HepG2 (cell line): Measurements from ENCODE around the gene UNC5A. TPM values are rescaled to one million over a fixed set of nuclear protein-coding genes. Genes with fewer than 3 reads are reported as not detected.
A peak's percentile ranks its signal among the peaks of the same experiment; 100 is the strongest.

ENCODE experiments used
- ATAC-seq: fragments of 200-7000 bp; cut with Tn5 transposase; 3 replicates; pipeline ENCODE4 v1.9.1; 2020; ENCODE audit warnings: mild to moderate bottlenecking, moderate library complexity
- BruUV-seq: library from RNA; stranded (reverse); fragments of 400-500 nt; replicated peaks from 2 replicates; lab custom pipeline; 2021; lab: Mats Ljungman, UMichigan
- CTCF ChIA-PET: fragments of 300-600 bp; formaldehyde crosslinking; extraction: SDS; loops from one replicate; lab custom pipeline; 2021; ENCODE audit warnings: low total read pairs, inconsistent platforms, low intra/inter-chr PET ratio; lab: Yijun Ruan, JAX
- POLR2A ChIA-PET: fragments of 350-600 bp; sonication (Branson Sonifier 250); formaldehyde crosslinking; loops from one replicate; lab custom pipeline; 2020; ENCODE audit warnings: antibody characterized with exemption, inconsistent platforms; lab: Yijun Ruan, JAX
- DNase-seq: peaks from one replicate; pipeline ENCODE4 v3.0.0-alpha.2; 2015; ENCODE audit warnings: low spot score
- FAIRE-seq: peaks from 3 replicates; lab custom pipeline; 2011; peaks lifted over from hg19 to GRCh38; lab: Jason Lieb, UNC
- H2AFZ ChIP-seq: one replicate; pipeline ENCODE4 v1.6.1; 2011; ENCODE audit warnings: low read length, inconsistent platforms
- H3K27ac ChIP-seq: fragments of 300-600 bp; 3 replicates; pipeline ENCODE4 v1.8.0; 2011; ENCODE audit warnings: mixed run types, mild to moderate bottlenecking, mixed read lengths, low read length, inconsistent platforms; ENCODE audit not compliant: insufficient read depth; ENCODE audit errors: extremely low read length
- H3K27me3 ChIP-seq, 2 experiments: fragments of 200-600 bp in 1 of 2; 2 replicates in 1 of 2; 3 replicates in 1 of 2; pipeline versions ENCODE4 v1.6.0 to v1.8.0; 2011; ENCODE audit warnings: low read length in 2 of 2, mild to moderate bottlenecking in 2 of 2, moderate library complexity in 2 of 2, inconsistent platforms in 1 of 2; ENCODE audit not compliant: insufficient read depth in 2 of 2, control insufficient read depth in 1 of 2
- H3K36me3 ChIP-seq, 2 experiments: fragments of 200-600 bp in 1 of 2; replicated peaks in 1 of 2; 2 replicates in 1 of 2; 3 replicates in 1 of 2; pipeline versions ENCODE4 v1.5.1 to v1.8.0; 2011; ENCODE audit warnings: low read length in 2 of 2, inconsistent platforms in 1 of 2; ENCODE audit not compliant: insufficient read depth in 2 of 2, control insufficient read depth in 1 of 2
- H3K4me1 ChIP-seq: 2 replicates; pipeline ENCODE4 v1.5.1; 2012; ENCODE audit warnings: low read length, inconsistent platforms; ENCODE audit not compliant: insufficient read depth
- H3K4me2 ChIP-seq: 2 replicates; pipeline ENCODE4 v1.6.0; 2011; ENCODE audit warnings: low read depth, low read length, inconsistent platforms
- H3K4me3 ChIP-seq, 3 experiments: fragments of 200-600 bp in 1 of 3; sonication (generic), shearing (Covaris generic) in 1 of 3; replicated peaks in 1 of 3; 2 replicates each; pipeline ENCODE4 v1.5.1; 2011 to 2016; ENCODE audit warnings: low read length in 3 of 3, inconsistent platforms in 2 of 3, low read depth in 2 of 3, mild to moderate bottlenecking in 2 of 3, control low read depth in 1 of 3, mixed read lengths in 1 of 3; ENCODE audit not compliant: insufficient read depth in 1 of 3
- H3K79me2 ChIP-seq: one replicate; pipeline ENCODE4 v1.6.1; 2011; ENCODE audit warnings: low read length, inconsistent platforms; ENCODE audit not compliant: insufficient read depth
- H3K9ac ChIP-seq: 2 replicates; pipeline ENCODE4 v1.6.0; 2011; ENCODE audit warnings: mild to moderate bottlenecking, low read depth, low read length, inconsistent platforms; ENCODE audit not compliant: insufficient read depth
- H3K9me3 ChIP-seq: 2 replicates; pipeline ENCODE4 v1.5.1; 2012; ENCODE audit warnings: mild to moderate bottlenecking, low read length
- H4K20me1 ChIP-seq: 2 replicates; pipeline ENCODE4 v1.6.0; 2011; ENCODE audit warnings: inconsistent platforms, mild to moderate bottlenecking, low read length, moderate library complexity; ENCODE audit not compliant: insufficient read depth
- HNRNPL ChIP-seq: fragments of 200-400 bp; formaldehyde crosslinking; IDR thresholded peaks from 2 replicates; pipeline ENCODE4 v1.6.1; 2017; ENCODE audit warnings: mild to moderate bottlenecking, low read depth, low read length
- NFKBIZ ChIP-seq: IDR thresholded peaks from 2 replicates; pipeline ENCODE4 v1.6.1; 2018; ENCODE audit warnings: missing genetic modification reagents, missing compliant biosample characterization
- SP5 ChIP-seq: IDR thresholded peaks from 2 replicates; pipeline ENCODE4 v1.6.1; 2016; ENCODE audit warnings: low read depth, borderline replicate concordance
- TAF1 ChIP-seq: sonication (generic); formaldehyde crosslinking; IDR thresholded peaks from 2 replicates; pipeline ENCODE4 v1.4.0; 2020; ENCODE audit warnings: missing genetic modification reagents
- WGBS: methylation state at CpG from one replicate; pipeline ENCODE4 v1.1.6; 2017; ENCODE audit warnings: low lambda C conversion rate; 5-methylcytosine and 5-hydroxymethylcytosine counted together
- in situ Hi-C: cut with HindIII; loops from 2 replicates; pipeline ENCODE4 v1.10.0; 2017; ENCODE audit warnings: low pct_unique_long_range_greater_than_20kb; ENCODE audit not compliant: extremely low pct_ligation_motif_present
- intact Hi-C: fragments of 100-400 bp; cut with micrococcal nuclease; formaldehyde crosslinking; loops from one replicate; pipeline ENCODE4 v1.10.0; 2022; ENCODE audit not compliant: unreplicated experiment
- polyA plus RNA-seq, 8 experiments: library from polyadenylated mRNA; depleted of rRNA in 3 of 8; stranded (reverse) in 7 of 8; unstranded in 1 of 8; fragments of >200 nt; fragmentation: Illumina TruSeq in 4 of 8; extraction: Trizol in 4 of 8; gene quantifications; 2 replicates each; pipeline versions ENCODE4 v1.2.1 to v1.2.3, GENCODE V29; 2011 to 2016; ENCODE audit warnings: low read depth in 4 of 8, missing spikeins in 1 of 8, mixed read lengths in 1 of 8; ENCODE audit not compliant: insufficient read depth in 1 of 8
- total RNA-seq, 5 experiments: library from RNA; depleted of rRNA; stranded (reverse); fragments of >200 nt; fragmentation: Illumina TruSeq; extraction: Trizol; gene quantifications; 2 replicates each; pipeline ENCODE4 v1.2.3, GENCODE V29; 2016; ENCODE audit warnings: low read depth in 1 of 5
- TF ChIP-seq, protein P1 (sequence below): sonication (generic); formaldehyde crosslinking; IDR thresholded peaks from 2 replicates; pipeline ENCODE4 v1.4.0; 2020; ENCODE audit warnings: mild to moderate bottlenecking, missing genetic modification reagents

Gene UNC5A
- total and polyA plus RNA-seq, 2 of the 13 experiments (the other 11 are each of a cell fraction or from before 2014, with no cell fraction given), result not detected

GRCh38 chr5:176861276-176861675 lies 50.9 kb downstream of the UNC5A start (continued):
- TF ChIP-seq, protein P1, sequence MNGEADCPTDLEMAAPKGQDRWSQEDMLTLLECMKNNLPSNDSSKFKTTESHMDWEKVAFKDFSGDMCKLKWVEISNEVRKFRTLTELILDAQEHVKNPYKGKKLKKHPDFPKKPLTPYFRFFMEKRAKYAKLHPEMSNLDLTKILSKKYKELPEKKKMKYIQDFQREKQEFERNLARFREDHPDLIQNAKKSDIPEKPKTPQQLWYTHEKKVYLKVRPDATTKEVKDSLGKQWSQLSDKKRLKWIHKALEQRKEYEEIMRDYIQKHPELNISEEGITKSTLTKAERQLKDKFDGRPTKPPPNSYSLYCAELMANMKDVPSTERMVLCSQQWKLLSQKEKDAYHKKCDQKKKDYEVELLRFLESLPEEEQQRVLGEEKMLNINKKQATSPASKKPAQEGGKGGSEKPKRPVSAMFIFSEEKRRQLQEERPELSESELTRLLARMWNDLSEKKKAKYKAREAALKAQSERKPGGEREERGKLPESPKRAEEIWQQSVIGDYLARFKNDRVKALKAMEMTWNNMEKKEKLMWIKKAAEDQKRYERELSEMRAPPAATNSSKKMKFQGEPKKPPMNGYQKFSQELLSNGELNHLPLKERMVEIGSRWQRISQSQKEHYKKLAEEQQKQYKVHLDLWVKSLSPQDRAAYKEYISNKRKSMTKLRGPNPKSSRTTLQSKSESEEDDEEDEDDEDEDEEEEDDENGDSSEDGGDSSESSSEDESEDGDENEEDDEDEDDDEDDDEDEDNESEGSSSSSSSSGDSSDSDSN, result no peak
- no peak for TF ChIP-seq NFKBIZ (CRISPR knock-in tag)
- no peak for TF ChIP-seq SP5

DNA sequence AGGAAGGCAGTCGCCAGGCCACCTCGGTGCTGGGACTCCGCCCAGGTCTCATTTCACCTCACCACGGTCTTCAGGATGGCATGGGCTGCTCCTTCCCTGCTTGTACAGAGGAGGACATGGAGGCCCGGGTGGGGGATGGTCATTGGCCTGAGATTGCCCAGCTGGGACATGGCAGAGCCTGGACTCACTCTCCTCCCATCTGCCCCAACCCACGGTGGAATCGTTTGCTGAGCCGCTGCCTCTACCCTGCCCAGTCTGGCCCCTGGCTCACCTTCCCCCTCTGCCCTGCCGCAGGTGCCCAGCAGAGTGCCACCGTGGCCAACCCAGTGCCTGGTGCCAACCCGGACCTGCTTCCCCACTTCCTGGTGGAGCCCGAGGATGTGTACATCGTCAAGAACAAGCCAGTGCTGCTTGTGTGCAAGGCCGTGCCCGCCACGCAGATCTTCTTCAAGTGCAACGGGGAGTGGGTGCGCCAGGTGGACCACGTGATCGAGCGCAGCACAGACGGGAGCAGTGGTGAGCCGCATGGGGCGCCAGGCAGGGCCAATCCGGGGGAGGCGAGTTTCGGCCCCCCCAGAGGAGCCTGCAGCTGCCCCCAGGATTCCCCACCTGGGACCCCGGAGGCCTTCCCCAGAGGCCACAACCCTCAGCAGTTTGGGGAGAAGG lies 52.1 kb downstream of the UNC5A start:
- H3K79me2 ChIP-seq, result no peaks in the 10 kb centered on the region
- 0 out of 2 replicates have a peak, but pooled peaks have one; percentile 20 for TF ChIP-seq HNRNPL
- no peak for TF ChIP-seq TAF1 (CRISPR knock-in tag)
- no TSS peak for BruUV-seq
- no peak for ATAC-seq
- intact Hi-C loops (no loop called here), in situ Hi-C loops (no loop called here)
- H3K4me3 ChIP-seq, result no peak overlapping the region
- H3K4me1 ChIP-seq, result no peaks in the 10 kb centered on the region
- no peak for FAIRE-seq
- DNase-seq, result no peak
- H3K9me3 ChIP-seq, result no peaks in the 10 kb centered on the region
- 14% methylated on average over 10 of the region's 28 CpGs for whole genome bisulfite sequencing
- no peak overlapping the region for H3K9ac ChIP-seq
- H3K4me2 ChIP-seq, result no peak overlapping the region
- POLR2A ChIA-PET, result no interaction called here
- H3K27ac ChIP-seq, result no peak overlapping the region
- H4K20me1 ChIP-seq, result 0 out of 2 replicates have a peak, but pooled peaks cover 6% of the 10 kb centered on the region
- no peaks in the 10 kb centered on the region for H3K36me3 ChIP-seq
- H2AFZ ChIP-seq, result no peak overlapping the region
- peaks cover 36 to 85% of the 10 kb centered on the region in 2 experiments; a peak in 4 of 5 replicates for H3K27me3 ChIP-seq
- CTCF ChIA-PET, result no interaction called here
